IPS-18c (cell line): Measurements from ENCODE around the gene SUSD3.

Experiments used
- H3K4me3 ChIP-seq: 2 replicates; pipeline ENCODE4 v1.7.0; 2013; ENCODE audit warnings: low read depth, mild to moderate bottlenecking, low read length, moderate library complexity; ENCODE audit not compliant: insufficient read depth
- H3K9me3 ChIP-seq: one replicate; pipeline ENCODE4 v1.6.1; 2013; ENCODE audit warnings: mild to moderate bottlenecking, low read length, moderate library complexity; ENCODE audit not compliant: control insufficient read depth, insufficient read depth

SUSD3 gene

DNA sequence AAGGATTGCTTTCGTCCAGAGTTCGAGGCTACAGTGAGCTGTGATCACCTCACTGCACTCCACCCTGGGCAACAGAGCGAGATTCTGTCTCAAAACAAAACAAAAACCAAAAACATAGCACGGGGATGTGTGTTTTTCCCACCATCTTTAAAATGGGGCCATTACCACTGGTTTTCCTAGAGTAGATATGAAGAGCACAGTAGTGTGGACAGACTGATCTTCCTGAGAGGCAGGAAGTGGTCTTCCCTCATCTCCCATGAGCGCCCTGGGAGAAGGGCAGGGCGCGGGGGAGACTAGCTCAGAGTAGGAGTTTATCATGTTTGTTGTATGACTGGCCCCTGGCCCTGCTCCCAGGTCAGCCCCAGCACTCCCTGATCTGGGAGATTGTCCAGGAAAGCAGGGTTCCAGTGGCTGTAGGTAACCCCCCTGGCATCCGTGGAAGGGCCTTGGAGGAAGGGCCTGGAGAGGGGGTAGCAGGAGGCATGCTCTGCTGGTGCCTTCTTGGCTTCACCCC lies 2.3 kb downstream of the SUSD3 start:
- no peaks in the 10 kb centered on the region for H3K9me3 ChIP-seq
- H3K4me3 ChIP-seq, result no peak overlapping the region

DNA sequence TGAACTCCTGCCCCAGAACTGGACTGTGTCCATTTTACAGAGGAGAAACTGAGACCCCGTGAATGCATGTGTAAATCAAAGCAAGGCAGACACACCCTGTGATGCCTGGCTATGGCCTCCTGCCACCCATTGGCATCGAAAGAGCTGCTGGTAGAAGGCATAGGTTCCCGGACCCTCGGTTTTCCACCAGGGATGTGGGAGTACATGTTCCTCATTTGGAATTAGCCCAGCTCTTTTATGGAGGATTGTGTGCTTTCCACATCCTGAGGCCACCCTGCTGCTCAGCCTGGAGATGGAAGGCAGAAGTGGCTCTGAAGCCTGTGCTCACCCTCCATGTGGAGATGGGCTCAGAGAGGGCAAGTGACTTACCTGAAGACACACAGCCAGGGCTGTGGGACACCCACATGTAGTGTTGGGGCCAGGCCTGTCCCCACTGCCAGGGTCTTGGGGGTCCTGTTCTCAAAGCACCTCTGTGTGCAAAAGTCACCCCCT lies 2.8 kb downstream of the SUSD3 start:
- H3K4me3 ChIP-seq, result no peak overlapping the region
- no peaks in the 10 kb centered on the region for H3K9me3 ChIP-seq

DNA sequence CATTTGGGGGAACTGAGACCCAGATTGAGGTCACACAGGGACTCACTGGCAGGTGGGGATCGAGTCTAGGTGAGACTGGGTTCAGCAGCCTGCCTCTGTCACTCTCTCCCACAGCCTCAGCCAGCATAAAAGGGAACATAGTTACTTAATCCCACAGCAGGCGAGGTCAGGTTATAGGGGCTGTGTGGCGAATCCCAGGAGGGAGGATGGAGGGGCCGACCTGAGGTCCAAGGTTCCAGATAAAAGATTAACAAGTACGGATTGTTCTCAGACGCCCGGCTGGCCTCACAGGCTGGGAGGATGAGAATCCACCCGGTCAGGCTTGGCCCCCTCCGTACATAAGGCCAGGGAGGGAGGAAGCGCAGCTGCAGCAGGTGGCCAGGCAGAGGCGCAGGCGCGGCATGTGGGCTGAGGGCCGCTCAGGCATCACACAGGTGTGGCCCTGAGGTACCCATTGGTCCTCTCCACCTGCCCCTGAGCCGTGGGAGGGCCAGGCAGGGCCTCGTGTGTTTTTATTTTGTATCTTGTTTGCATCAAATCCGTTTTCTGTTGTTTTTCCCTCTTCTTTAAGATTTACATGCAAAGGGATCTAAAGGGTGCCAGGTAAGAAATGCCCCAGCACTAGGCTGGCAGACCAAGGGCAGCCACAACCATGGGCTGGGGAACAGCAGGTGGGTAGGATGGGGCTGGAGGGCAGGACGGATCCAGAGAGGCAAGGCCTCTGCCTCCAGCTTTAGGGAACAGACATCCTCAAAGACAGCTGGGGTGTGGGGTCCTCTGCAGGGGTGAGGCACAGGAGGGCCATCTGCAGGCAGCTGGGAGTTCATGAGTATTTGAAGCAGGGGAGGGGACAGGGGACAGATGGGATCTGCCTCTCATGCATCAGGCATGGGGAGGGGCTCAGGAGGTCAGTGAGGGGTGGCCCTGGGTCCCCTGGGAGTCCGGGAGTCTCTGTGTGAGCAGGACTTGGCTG lies 3.6 kb downstream of the SUSD3 start:
- Histone ChIP-seq H3K4me3 (no peak overlapping the region), H3K9me3 (no peaks in the 10 kb centered on the region)

GRCh38 chr9:93064392-93065134 lies 6.1 kb downstream of the SUSD3 start:
- H3K4me3 ChIP-seq, result no peak overlapping the region
- H3K9me3 ChIP-seq, result no peaks in the 10 kb centered on the region

GRCh38 chr9:93065135-93065720 lies 6.7 kb downstream of the SUSD3 start:
- Histone ChIP-seq H3K9me3 (no peaks in the 10 kb centered on the region), H3K4me3 (no peak overlapping the region)

DNA sequence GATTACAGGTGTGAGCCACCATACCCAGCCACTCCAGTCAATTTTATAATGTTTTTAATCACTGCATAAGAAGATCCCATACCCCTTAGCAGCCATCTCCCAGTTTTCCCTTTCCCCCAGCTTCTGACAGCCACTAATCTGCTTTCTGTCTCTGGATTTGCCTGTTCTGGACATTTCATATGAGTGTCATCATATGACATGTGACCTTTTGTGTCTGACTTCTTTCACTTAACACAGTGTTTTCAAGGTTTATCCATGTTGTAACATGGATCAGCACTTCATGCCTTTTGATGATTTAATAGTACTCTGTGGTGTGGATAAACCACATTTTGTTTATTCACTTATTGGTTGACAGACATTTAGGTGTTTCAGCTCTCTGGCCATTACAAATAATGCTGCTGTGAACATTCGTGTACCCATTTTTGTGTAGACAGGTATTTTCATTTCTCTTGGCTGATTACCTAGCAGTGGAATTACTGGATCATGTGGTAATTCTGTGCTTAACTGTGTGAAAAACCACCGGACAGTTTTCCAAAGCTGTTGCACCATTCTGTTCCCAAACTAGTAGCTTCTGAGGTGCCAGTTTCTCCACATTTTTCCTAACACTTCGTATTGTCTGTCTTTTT lies 8.6 kb downstream of the SUSD3 start:
- H3K9me3 ChIP-seq, result no peaks in the 10 kb centered on the region
- no peak overlapping the region for H3K4me3 ChIP-seq

DNA sequence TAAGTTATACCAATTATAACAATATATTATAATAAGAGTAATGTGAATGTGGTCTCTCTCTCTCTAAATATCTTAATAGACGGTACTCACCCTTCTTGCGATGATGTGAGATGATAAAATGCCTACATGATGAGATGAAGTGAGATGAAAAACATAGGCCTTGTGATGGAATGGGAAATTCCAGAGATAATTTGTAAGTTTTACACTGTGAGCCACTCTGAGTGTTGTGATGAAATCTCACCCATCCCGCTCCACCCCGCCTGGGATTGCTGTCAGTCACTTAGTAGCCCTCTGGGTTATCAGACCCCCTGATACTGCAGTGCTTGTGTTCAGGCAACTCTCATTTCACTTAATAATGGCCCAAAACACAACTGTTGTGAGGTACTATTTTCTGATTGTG lies 10.5 kb downstream of the SUSD3 start:
- no peak overlapping the region for H3K4me3 ChIP-seq
- H3K9me3 ChIP-seq, result no peaks in the 10 kb centered on the region

DNA sequence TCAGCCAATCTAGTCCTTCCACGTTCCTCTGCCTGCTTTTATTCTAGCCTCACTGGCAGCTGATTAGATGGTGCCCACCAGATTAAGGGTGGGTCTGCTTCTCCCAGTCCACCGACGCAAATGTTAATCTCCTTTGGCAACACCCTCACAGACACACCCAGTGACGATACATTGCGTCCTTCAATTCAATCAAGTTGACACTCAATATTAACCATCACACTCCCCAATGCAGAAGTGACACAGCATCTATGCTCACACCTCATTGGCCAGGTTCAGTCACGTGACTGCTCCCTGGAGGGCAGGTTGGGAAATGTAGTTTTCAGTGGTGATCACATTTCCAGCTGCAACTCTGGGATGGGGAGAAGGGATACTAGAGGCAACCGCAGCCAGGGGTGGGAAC lies 13.0 kb downstream of the SUSD3 start:
- H3K4me3 ChIP-seq, result no peak overlapping the region
- no peaks in the 10 kb centered on the region for H3K9me3 ChIP-seq

DNA sequence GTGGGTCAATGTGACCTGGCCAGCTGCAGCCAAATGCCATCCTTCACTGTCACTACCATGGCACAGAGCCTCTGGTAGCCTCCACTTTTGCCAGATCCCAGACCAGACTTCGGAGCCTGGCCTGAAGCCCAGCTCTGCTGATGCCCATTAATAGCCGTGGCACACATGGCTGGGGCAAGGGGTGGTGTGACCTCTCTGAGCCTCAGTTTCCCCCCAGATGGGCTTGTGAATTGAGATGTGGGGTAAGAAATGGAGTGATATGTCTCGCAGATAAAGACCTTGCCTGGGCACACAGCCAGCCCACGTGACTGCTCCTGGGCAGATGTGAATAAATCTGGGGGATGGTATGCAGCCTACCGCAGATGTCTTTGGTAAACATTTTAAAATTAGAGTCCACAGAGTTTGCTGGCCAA lies 13.9 kb downstream of the SUSD3 start:
- no peaks in the 10 kb centered on the region for H3K9me3 ChIP-seq
- no peak overlapping the region for H3K4me3 ChIP-seq

GRCh38 chr9:93076101-93076791 lies 17.7 kb downstream of the SUSD3 start:
- no peak overlapping the region for H3K4me3 ChIP-seq
- H3K9me3 ChIP-seq, result no peaks in the 10 kb centered on the region

- H3K9me3 ChIP-seq, result no peaks in the 10 kb centered on the region
- H3K4me3 ChIP-seq, result no peak overlapping the region
These were observed 18.3 kb downstream of the SUSD3 start for GRCh38 chr9:93076792-93077128.

DNA sequence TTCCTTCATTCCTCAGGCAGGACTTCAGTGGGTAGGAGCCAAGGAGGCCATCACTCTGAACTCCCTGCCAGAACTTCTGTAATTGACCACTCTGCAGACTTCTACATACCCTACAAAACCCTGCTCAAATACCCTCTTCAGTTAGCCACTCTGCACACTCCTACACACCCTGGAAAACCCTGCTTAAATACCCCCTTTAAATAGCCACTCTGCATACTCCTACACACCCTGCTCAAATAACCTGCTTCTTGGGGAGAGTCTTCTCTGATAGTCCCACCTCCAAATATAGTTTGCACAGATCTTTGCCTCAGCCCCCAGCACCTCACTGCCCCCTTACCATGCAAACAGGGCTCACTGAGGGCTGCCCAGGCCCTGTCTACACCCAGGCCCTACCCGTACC lies 18.9 kb downstream of the SUSD3 start:
- no peaks in the 10 kb centered on the region for H3K9me3 ChIP-seq
- H3K4me3 ChIP-seq, result no peak overlapping the region

GRCh38 chr9:93077811-93078210 lies 19.3 kb downstream of the SUSD3 start:
- Histone ChIP-seq H3K4me3 (no peak overlapping the region), H3K9me3 (no peaks in the 10 kb centered on the region)

- H3K4me3 ChIP-seq, result no peak overlapping the region
- H3K9me3 ChIP-seq, result no peaks in the 10 kb centered on the region
These were observed 20.9 kb downstream of the SUSD3 start for GRCh38 chr9:93079371-93079770.

DNA sequence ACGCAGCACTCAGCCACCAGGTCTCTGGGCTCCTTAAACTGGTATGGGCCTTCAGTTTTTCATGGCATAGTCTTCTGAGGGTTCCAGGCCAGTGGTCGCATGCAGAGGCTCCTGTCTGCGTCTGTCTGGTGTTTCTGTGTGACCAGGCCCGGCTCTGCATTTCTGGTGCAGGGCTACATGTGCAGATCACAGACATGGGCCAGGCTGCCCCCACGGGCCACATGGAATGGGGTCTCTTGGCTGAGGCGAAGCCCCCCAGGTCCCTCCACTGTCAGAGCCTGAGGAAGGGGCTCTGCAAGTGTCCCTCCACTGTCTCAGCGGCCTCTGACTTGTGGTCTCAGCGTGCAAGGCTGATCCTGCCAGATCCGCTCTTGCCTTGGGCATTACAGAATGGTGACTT lies 21.9 kb downstream of the SUSD3 start:
- H3K9me3 ChIP-seq, result no peaks in the 10 kb centered on the region
- no peak overlapping the region for H3K4me3 ChIP-seq

DNA sequence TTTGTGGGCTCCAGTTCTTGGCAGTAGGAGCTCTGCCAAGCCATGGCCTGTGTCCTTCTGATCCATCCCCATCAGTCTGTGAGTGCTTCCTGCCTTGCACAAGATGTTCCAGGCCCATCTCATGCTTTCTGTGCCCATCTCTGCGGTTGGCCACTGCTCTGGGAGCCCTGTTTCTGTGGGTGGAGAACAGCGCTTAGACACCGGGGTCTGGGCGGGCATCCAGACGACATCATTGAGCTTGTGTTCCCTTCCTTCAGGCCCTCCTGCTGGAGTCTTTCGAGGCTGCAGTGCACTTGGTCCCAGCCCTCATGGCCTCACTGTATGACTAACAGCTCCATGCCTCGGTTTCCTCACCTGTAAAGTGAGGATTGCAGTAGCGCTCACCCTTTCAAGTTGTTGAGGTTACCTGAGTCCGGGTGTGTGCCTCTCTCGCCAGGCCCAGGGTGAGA lies 22.6 kb downstream of the SUSD3 start:
- Histone ChIP-seq H3K4me3 (no peak overlapping the region), H3K9me3 (no peaks in the 10 kb centered on the region)

DNA sequence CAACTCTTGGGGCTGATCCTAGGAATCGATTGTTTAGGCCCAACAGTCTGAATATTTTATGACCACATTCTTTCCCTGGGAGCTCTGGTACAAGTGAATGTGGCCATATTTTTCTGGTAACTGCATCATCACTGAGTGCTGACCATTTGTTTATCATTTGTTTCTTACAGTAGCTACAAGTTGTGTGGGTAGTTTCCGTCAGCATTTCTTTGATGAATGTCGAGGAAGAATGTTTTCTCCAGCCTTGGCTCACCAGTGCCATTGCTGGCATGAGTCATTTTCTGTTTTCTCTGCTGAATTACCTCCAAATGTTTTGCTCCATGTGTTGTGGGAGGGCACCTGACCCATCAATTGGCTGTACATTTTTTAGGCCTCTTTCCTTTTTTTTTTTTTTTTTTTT lies 23.4 kb downstream of the SUSD3 start:
- no peak overlapping the region for H3K4me3 ChIP-seq
- H3K9me3 ChIP-seq, result no peaks in the 10 kb centered on the region
